Activated CD4-positive, alpha-beta T cell treated with anti-CD3 and anti-CD28 coated beads for 36 hours (primary cell): ENCODE measurements around the gene RBM19. TPM values are rescaled to one million over a fixed set of nuclear protein-coding genes. Genes with fewer than 3 reads are reported as not detected.

ENCODE experiments used
- ATAC-seq: fragments of 200-7000 bp; cut with Tn5 transposase; one replicate; pipeline ENCODE4 v1.10.0; 2021; ENCODE audit warnings: mild to moderate bottlenecking, moderate library complexity
- CTCF ChIA-PET: fragments of 350-600 bp; sonication (Branson Sonifier 250); formaldehyde crosslinking; loops from one replicate; lab custom pipeline; 2021; ENCODE audit warnings: antibody characterized with exemption; lab: Charles Lee
- POLR2A ChIA-PET: fragments of 350-600 bp; sonication (Branson Sonifier 250); formaldehyde crosslinking; loops from one replicate; lab custom pipeline; 2021; ENCODE audit warnings: antibody characterized with exemption, inconsistent platforms; lab: Charles Lee
- DNase-seq: peaks from one replicate; pipeline ENCODE4 v3.0.0-alpha.2; 2020
- H3K27ac Mint-ChIP-seq: one replicate; pipeline ENCODE4 v1.8.0; 2021; ENCODE audit warnings: mixed read lengths
- H3K27me3 Mint-ChIP-seq: one replicate; pipeline ENCODE4 v1.8.0; 2021; ENCODE audit warnings: mixed read lengths
- H3K36me3 Mint-ChIP-seq: one replicate; pipeline ENCODE4 v1.8.0; 2021; ENCODE audit warnings: low read depth, mixed read lengths
- H3K4me1 Mint-ChIP-seq: one replicate; pipeline ENCODE4 v1.8.0; 2021; ENCODE audit warnings: mixed read lengths
- H3K4me3 Mint-ChIP-seq: one replicate; pipeline ENCODE4 v1.8.0; 2021; ENCODE audit warnings: mild to moderate bottlenecking, moderate library complexity, mixed read lengths
- H3K9me3 Mint-ChIP-seq: one replicate; pipeline ENCODE4 v1.8.0; 2021; ENCODE audit warnings: low read depth, mixed read lengths
- intact Hi-C, 2 experiments: fragments of 100-400 bp; cut with DNase I in 1 of 2; cut with micrococcal nuclease in 1 of 2; formaldehyde crosslinking; loops; one replicate each; pipeline versions ENCODE4 v1.14.2 to v1.15.1; 2022 to 2024; cut with DNase I, micrococcal nuclease
- total RNA-seq, 2 experiments: library from RNA; stranded (reverse); gene quantifications; one replicate each; pipeline ENCODE4 v1.2.3, GENCODE V29; 2021

The RBM19 gene
- total RNA-seq, 2 experiments from 2014 or later: 79.6 to 93.5 TPM

DNA sequence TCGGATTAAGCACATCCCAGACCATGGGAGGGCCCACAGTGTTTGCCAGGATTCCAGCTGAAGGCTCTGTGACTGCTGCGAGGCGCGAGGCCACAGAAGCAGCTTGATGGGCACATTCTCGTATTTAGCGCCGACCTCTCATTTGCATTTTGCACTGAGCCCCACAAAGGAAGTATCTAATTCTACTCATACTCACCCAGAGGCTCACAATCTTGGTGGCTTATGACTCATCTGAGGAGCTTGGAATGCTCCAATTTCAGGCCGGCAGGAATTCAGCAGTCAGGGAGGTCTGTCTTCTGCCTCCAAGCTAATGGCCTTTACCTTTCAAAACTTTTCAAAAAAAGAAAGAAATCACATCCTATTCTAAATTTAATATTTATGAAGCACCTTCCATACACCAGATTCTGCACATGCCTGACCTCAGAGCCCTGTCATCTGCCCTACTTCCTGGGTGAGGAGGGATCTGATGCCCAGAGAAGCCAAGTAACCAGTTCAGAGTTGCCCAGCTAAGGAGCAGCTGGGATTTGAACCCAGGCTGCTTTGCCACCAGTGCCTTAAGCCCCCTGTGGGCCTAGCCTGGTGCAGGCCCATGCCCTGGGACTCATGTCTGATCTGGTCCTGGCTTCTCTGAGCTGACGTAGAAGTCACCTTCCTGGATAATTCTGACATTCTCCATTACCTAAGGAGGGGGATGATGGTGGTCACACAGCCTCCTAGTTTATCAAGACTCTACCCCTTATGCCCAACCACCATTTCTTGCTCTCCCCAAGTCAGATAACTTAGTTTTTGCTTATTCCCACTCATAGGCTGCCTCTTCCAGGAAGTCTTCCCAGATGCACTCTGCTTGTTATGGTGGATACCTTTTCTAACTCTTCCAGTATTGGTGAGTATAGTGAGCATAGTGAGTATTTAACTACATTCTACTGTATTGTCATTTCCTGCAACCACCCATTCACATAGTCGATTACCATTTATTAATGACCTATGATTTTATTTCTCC, 198.9 kb downstream of the RBM19 start:
- H3K4me3 Mint-ChIP-seq: no peak overlapping the region
- peaks cover 15% of the 10 kb centered on the region for H3K27me3 Mint-ChIP-seq
- DNase-seq (no peak), ATAC-seq (no peak)
- H3K27ac Mint-ChIP-seq: no peak overlapping the region
- no peaks in the 10 kb centered on the region for H3K4me1 Mint-ChIP-seq
- no peaks in the 10 kb centered on the region for H3K9me3 Mint-ChIP-seq
- no peaks in the 10 kb centered on the region for H3K36me3 Mint-ChIP-seq
- intact Hi-C loops: no loop called here
- ChIA-PET CTCF (interaction anchor here (0.8 kb wide), 1 partner anchor 22 kb away, joined by 3 read pairs; no protein-coding TSS in a partner anchor), POLR2A (no interaction called here)
